ENCODE data around the gene FKBP2. TPM values are rescaled to one million over a fixed set of nuclear protein-coding genes. Genes with fewer than 3 reads are reported as not detected.

Gene FKBP2
- total and polyA plus RNA-seq, 2 of the 13 experiments (the other 11 are each of a cell fraction or from before 2014, with no cell fraction given): 30.1 to 53.3 TPM

- TF ChIP-seq ZNF484 (CRISPR knock-in tag; IDR thresholded peaks at IDR 0.05; ENCODE audit: borderline replicate concordance, low read depth) (no peak), ZZZ3 (CRISPR knock-in tag; IDR thresholded peaks at IDR 0.05; ENCODE audit: borderline replicate concordance) (no peak), ZNF572 (CRISPR knock-in tag; IDR thresholded peaks at IDR 0.05) (peak; percentile 83; the same call in 1 of the 2 replicates), SIN3B (IDR thresholded peaks at IDR 0.05; ENCODE audit: low read length) (no peak), ZNF576 (CRISPR knock-in tag; IDR thresholded peaks at IDR 0.05) (no peak), SMYD3 (CRISPR knock-in tag; IDR thresholded peaks at IDR 0.05) (no peak), IKZF4 (CRISPR knock-in tag; IDR thresholded peaks at IDR 0.05; ENCODE audit: borderline replicate concordance, low read depth, not compliant biosample characterization) (no peak), PAXIP1 (CRISPR knock-in tag; conservative IDR thresholded peaks at IDR 0.05) (peak; percentile 39), MLXIP (CRISPR knock-in tag; IDR thresholded peaks at IDR 0.05; ENCODE audit: borderline replicate concordance) (no peak), ZMYM2 (CRISPR knock-in tag; IDR thresholded peaks at IDR 0.05) (no peak), ZSCAN25 (CRISPR knock-in tag; IDR thresholded peaks at IDR 0.05) (peak; percentile 77), ZNF841 (CRISPR knock-in tag; IDR thresholded peaks at IDR 0.05; ENCODE audit: borderline replicate concordance) (no peak), GRHL1 (CRISPR knock-in tag; conservative IDR thresholded peaks at IDR 0.05) (no peak), PHF8 (CRISPR knock-in tag; IDR thresholded peaks at IDR 0.05) (peak; percentile 75)
- TF ChIP-seq, protein P1, sequence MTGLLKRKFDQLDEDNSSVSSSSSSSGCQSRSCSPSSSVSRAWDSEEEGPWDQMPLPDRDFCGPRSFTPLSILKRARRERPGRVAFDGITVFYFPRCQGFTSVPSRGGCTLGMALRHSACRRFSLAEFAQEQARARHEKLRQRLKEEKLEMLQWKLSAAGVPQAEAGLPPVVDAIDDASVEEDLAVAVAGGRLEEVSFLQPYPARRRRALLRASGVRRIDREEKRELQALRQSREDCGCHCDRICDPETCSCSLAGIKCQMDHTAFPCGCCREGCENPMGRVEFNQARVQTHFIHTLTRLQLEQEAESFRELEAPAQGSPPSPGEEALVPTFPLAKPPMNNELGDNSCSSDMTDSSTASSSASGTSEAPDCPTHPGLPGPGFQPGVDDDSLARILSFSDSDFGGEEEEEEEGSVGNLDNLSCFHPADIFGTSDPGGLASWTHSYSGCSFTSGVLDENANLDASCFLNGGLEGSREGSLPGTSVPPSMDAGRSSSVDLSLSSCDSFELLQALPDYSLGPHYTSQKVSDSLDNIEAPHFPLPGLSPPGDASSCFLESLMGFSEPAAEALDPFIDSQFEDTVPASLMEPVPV (CRISPR knock-in tag; IDR thresholded peaks at IDR 0.05): peak; percentile 90; the same call in 1 of the 2 replicates
- TF ChIP-seq, protein P2, sequence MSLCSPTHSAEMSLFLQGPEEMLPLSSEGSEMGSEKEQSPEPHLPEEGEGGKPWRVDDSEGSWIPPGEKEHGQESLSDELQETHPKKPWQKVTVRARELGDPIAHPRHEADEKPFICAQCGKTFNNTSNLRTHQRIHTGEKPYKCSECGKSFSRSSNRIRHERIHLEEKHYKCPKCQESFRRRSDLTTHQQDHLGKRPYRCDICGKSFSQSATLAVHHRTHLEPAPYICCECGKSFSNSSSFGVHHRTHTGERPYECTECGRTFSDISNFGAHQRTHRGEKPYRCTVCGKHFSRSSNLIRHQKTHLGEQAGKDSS (CRISPR knock-in tag; IDR thresholded peaks at IDR 0.05; ENCODE audit: borderline replicate concordance, low read depth): no peak
Measured at GRCh38 chr11:64246871-64247728, 6.2 kb downstream of the FKBP2 start, which contains the start of gene PPP1R14B (continued).

Data from HepG2 (cell line).